Breast epithelium (tissue), 3 donors: ENCODE measurements around the gene GRIP1.

Experiments
- POLR2A ChIP-seq: fragments of 450-650 bp; IDR thresholded peaks from one replicate; pipeline ENCODE4 v1.6.1; 2016; ENCODE audit warnings: antibody characterized with exemption, mild to moderate bottlenecking, moderate library complexity
- POLR2AphosphoS5 ChIP-seq, 3 donors: sonication (generic); formaldehyde crosslinking; IDR thresholded peaks; one replicate each; pipeline ENCODE4 v1.6.1; 2017; ENCODE audit warnings: antibody characterized with exemption in 3 of 3
- TF ChIP-seq, protein P1 (sequence below), 3 donors: fragments of 450-650 bp; IDR thresholded peaks; one replicate each; pipeline ENCODE4 v1.5.1; 2016 to 2017; ENCODE audit warnings: antibody characterized with exemption in 3 of 3, mild to moderate bottlenecking in 3 of 3, moderate library complexity in 3 of 3

DNA sequence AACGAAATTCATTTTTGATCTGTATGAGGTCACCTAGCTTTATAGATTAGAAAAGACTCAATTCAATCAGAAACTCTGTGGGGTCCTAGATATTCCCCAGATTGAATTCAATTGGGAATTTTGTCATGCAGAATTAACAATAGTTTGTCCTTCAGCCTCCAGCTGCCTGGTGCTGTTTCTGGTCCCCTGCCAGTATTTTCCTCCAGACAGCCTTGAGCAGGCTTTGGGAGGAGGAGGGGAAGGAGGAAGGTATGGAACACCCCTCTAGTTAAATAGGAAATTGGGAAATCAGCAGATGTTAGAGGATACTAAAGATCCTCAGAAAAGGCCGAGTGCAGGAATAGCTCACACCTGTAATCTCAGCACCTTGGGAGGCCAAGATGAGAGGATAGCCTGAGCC lies 10.6 kb downstream of the GRIP1 start:
- TF ChIP-seq, protein P1, sequence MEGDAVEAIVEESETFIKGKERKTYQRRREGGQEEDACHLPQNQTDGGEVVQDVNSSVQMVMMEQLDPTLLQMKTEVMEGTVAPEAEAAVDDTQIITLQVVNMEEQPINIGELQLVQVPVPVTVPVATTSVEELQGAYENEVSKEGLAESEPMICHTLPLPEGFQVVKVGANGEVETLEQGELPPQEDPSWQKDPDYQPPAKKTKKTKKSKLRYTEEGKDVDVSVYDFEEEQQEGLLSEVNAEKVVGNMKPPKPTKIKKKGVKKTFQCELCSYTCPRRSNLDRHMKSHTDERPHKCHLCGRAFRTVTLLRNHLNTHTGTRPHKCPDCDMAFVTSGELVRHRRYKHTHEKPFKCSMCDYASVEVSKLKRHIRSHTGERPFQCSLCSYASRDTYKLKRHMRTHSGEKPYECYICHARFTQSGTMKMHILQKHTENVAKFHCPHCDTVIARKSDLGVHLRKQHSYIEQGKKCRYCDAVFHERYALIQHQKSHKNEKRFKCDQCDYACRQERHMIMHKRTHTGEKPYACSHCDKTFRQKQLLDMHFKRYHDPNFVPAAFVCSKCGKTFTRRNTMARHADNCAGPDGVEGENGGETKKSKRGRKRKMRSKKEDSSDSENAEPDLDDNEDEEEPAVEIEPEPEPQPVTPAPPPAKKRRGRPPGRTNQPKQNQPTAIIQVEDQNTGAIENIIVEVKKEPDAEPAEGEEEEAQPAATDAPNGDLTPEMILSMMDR (IDR thresholded peaks at IDR 0.05): no peak
- TF ChIP-seq POLR2AphosphoS5 (IDR thresholded peaks at IDR 0.05) (no peak), POLR2A (no peak)
